K562 (cell line): ENCODE results near the gene MYOZ2. TPM values are rescaled to one million over a fixed set of nuclear protein-coding genes. Genes with fewer than 3 reads are reported as not detected.
A peak's percentile ranks its signal among the peaks of the same experiment; 100 is the strongest.

ENCODE experiments used
- ATAC-seq: fragments of 200-7000 bp; cut with Tn5 transposase; 3 replicates; pipeline ENCODE4 v1.9.1; 2020; ENCODE audit warnings: moderate library complexity
- BruUV-seq: library from RNA; stranded (reverse); fragments of 400-500 nt; replicated peaks from 2 replicates; lab custom pipeline; 2021; lab: Mats Ljungman, UMichigan
- CTCF ChIA-PET: fragments of 300-600 bp; formaldehyde crosslinking; extraction: SDS; loops from one replicate; lab custom pipeline; 2021; ENCODE audit warnings: low intra/inter-chr PET ratio; lab: Yijun Ruan, JAX
- POLR2A ChIA-PET: fragments of 300-600, 350-650 bp; sonication (Branson Sonifier 250); formaldehyde crosslinking; extraction: SDS; loops from one replicate; lab custom pipeline; 2021; ENCODE audit warnings: antibody characterized with exemption, inconsistent platforms; lab: Yijun Ruan, JAX
- DNase-seq, 4 experiments: peaks; one replicate each; pipeline versions ENCODE4 v3.0.0 to v3.0.0-alpha.2; 2011 to 2018; ENCODE audit warnings: low spot score in 3 of 4, mixed read lengths in 3 of 4; ENCODE audit errors: extremely low read depth in 1 of 4
- FAIRE-seq: peaks from 2 replicates; lab custom pipeline; 2011; peaks lifted over from hg19 to GRCh38; lab: Jason Lieb, UNC
- H2AFZ ChIP-seq: 2 replicates; pipeline ENCODE4 v1.6.0; 2011; ENCODE audit warnings: low read depth, low read length, control low read depth, inconsistent platforms
- H3K27ac ChIP-seq: fragments of 200-600 bp; 3 replicates; pipeline ENCODE4 v1.8.0; 2011; ENCODE audit warnings: low read depth, mild to moderate bottlenecking, control low read depth, inconsistent platforms, low read length, moderate library complexity, mixed read lengths; ENCODE audit errors: extremely low read depth
- H3K27me3 ChIP-seq, 2 experiments: fragments of 300-600 bp in 1 of 2; 2 replicates in 1 of 2; 3 replicates in 1 of 2; pipeline versions ENCODE4 v1.6.0 to v1.8.0; 2011; ENCODE audit warnings: inconsistent platforms in 2 of 2, low read length in 2 of 2, mild to moderate bottlenecking in 1 of 2, mixed read lengths in 1 of 2, moderate library complexity in 1 of 2; ENCODE audit not compliant: control insufficient read depth in 2 of 2, insufficient read depth in 2 of 2
- H3K36me3 ChIP-seq: fragments of 300-600 bp; 3 replicates; pipeline ENCODE4 v1.8.0; 2011; ENCODE audit warnings: mild to moderate bottlenecking, low read length, inconsistent platforms; ENCODE audit not compliant: control insufficient read depth, insufficient read depth
- H3K4me1 ChIP-seq, 2 experiments: fragments of 200-600 bp in 1 of 2; replicated peaks in 1 of 2; 2 replicates in 1 of 2; 3 replicates in 1 of 2; pipeline versions ENCODE4 v1.5.1 to v1.8.0; 2011; ENCODE audit warnings: inconsistent platforms in 2 of 2, low read length in 2 of 2, mild to moderate bottlenecking in 1 of 2, mixed read lengths in 1 of 2, moderate library complexity in 1 of 2; ENCODE audit not compliant: control insufficient read depth in 2 of 2, insufficient read depth in 2 of 2
- H3K4me2 ChIP-seq: 2 replicates; pipeline ENCODE4 v1.6.1; 2011; ENCODE audit warnings: low read length, control low read depth, inconsistent platforms, mixed read lengths; ENCODE audit not compliant: insufficient read depth
- H3K4me3 ChIP-seq: fragments of 200-600 bp; sonication (generic), shearing (Covaris generic); 2 replicates; pipeline ENCODE4 v1.5.1; 2016; ENCODE audit warnings: control low read depth, inconsistent platforms
- H3K79me2 ChIP-seq: fragments of 200-600 bp; 3 replicates; pipeline ENCODE4 v1.8.0; 2011; ENCODE audit warnings: low read length, inconsistent platforms; ENCODE audit not compliant: control insufficient read depth, insufficient read depth
- H3K9ac ChIP-seq, 2 experiments: 2 replicates each; pipeline versions ENCODE4 v1.6.0 to v1.6.1; 2011; ENCODE audit warnings: low read depth in 2 of 2, low read length in 2 of 2, control low read depth in 1 of 2, inconsistent platforms in 1 of 2, mild to moderate bottlenecking in 1 of 2, mixed read lengths in 1 of 2; ENCODE audit not compliant: insufficient read depth in 1 of 2
- H3K9me1 ChIP-seq: one replicate; pipeline ENCODE4 v1.6.0; 2011; ENCODE audit warnings: inconsistent platforms, mild to moderate bottlenecking, low read length, moderate library complexity; ENCODE audit not compliant: control insufficient read depth, insufficient read depth
- H3K9me3 ChIP-seq: replicated peaks from 2 replicates; pipeline ENCODE4 v1.5.1; 2011; ENCODE audit warnings: low read depth, low read length, inconsistent platforms; ENCODE audit not compliant: control insufficient read depth, insufficient read depth
- H4K20me1 ChIP-seq: replicated peaks from 2 replicates; pipeline ENCODE4 v1.6.1; 2011; ENCODE audit warnings: low read length, inconsistent platforms, mixed read lengths; ENCODE audit not compliant: control insufficient read depth, insufficient read depth
- BCOR ChIP-seq: fragments of 450-650 bp; IDR thresholded peaks from 2 replicates; pipeline ENCODE4 v1.6.1; 2016
- ELF4 ChIP-seq: fragments of 450-650 bp; formaldehyde crosslinking; IDR thresholded peaks from 2 replicates; pipeline ENCODE4 v1.4.0; 2022; ENCODE audit warnings: missing genetic modification characterization
- ETV6 ChIP-seq, 3 experiments: fragments of 150-350 bp in 1 of 3; sonication (generic) in 1 of 3; formaldehyde crosslinking in 1 of 3; IDR thresholded peaks; 2 replicates each; pipeline versions ENCODE4 v1.6.1 to v1.8.0; 2014 to 2022; ENCODE audit warnings: borderline replicate concordance in 2 of 3, low read depth in 2 of 3, antibody characterized with exemption in 1 of 3, low read length in 1 of 3, mild to moderate bottlenecking in 1 of 3, missing genetic modification reagents in 1 of 3
- FUS ChIP-seq: fragments of 200-400 bp; formaldehyde crosslinking; optimal IDR thresholded peaks from 2 replicates; pipeline ENCODE3; 2017; ENCODE audit warnings: low read depth, low read length
- GATA2 ChIP-seq: sonication (generic); formaldehyde crosslinking; IDR thresholded peaks from 2 replicates; pipeline ENCODE4 v1.4.0; 2020; ENCODE audit warnings: mild to moderate bottlenecking, missing genetic modification reagents
- POU5F1 ChIP-seq: fragments of 150-350 bp; IDR thresholded peaks from 2 replicates; pipeline ENCODE4 v1.6.1; 2014; ENCODE audit warnings: borderline replicate concordance, low read length, low read depth, mild to moderate bottlenecking; ENCODE audit not compliant: partially characterized antibody
- SIN3A ChIP-seq, 2 experiments: fragments of 150-350 bp in 1 of 2; IDR thresholded peaks; 2 replicates each; pipeline ENCODE4 v1.6.1; 2011 to 2016; ENCODE audit warnings: borderline replicate concordance in 2 of 2, low read depth in 2 of 2, low read length in 2 of 2, mild to moderate bottlenecking in 2 of 2, moderate library complexity in 2 of 2; ENCODE audit not compliant: control insufficient read depth in 1 of 2
- SMARCA4 ChIP-seq: fragments of 450-650 bp; IDR thresholded peaks from 2 replicates; pipeline ENCODE4 v1.6.1; 2016
- SPI1 ChIP-seq: IDR thresholded peaks from 2 replicates; pipeline ENCODE4 v1.6.1; 2011; ENCODE audit warnings: low read depth, low read length, control low read depth, borderline replicate concordance
- ZNF347 ChIP-seq: fragments of 450-650 bp; formaldehyde crosslinking; IDR thresholded peaks from 2 replicates; pipeline ENCODE4 v1.4.0; 2020; ENCODE audit warnings: low read depth, mild to moderate bottlenecking, moderate library complexity
- ZNF445 ChIP-seq: fragments of 250-450 bp; sonication (Bioruptor Pico); IDR thresholded peaks from 2 replicates; pipeline ENCODE4 v1.4.0; 2020; ENCODE audit warnings: low read depth, mild to moderate bottlenecking, moderate library complexity
- WGBS: fragments of 100-300 bp; shearing (Covaris generic); methylation state at CpG from one replicate; pipeline ENCODE4 v1.1.6; 2016; ENCODE audit warnings: low coverage, mixed read lengths; ENCODE audit not compliant: insufficient coverage; ENCODE audit errors: missing lambda C conversion rate; 5-methylcytosine and 5-hydroxymethylcytosine counted together
- in situ Hi-C: fragments of 300-500 bp; cut with MboI; formaldehyde crosslinking; loops from 4 replicates; pipeline ENCODE4 v1.15.0; 2018; ENCODE audit warnings: inconsistent platforms, mixed read lengths
- intact Hi-C: fragments of 100-400 bp; cut with micrococcal nuclease; formaldehyde crosslinking; loops from 2 replicates; pipeline ENCODE4 v1.14.2; 2022
- polyA plus RNA-seq, 8 experiments: library from polyadenylated mRNA; depleted of rRNA in 4 of 8; stranded (reverse) in 5 of 8; unstranded in 3 of 8; fragments of >200 nt; fragmentation: Nextera tagmentation in 2 of 8; fragmentation: Illumina TruSeq in 1 of 8; extraction: Ambion mirVana in 2 of 8; extraction: Trizol in 1 of 8; gene quantifications; 2 replicates each; pipeline versions ENCODE4 v1.2.1 to v1.2.3, GENCODE V29; 2011 to 2014; ENCODE audit warnings: inconsistent platforms in 1 of 8, missing spikeins in 1 of 8
- total RNA-seq, 7 experiments: library from RNA; depleted of rRNA in 6 of 7; stranded (reverse); fragments of >200 nt in 6 of 7; fragmentation: Illumina TruSeq in 2 of 7; extraction: Trizol in 2 of 7; gene quantifications; 2 replicates each; pipeline versions ENCODE4 v1.2.1 to v1.2.3, GENCODE V29; 2011 to 2021; ENCODE audit warnings: low replicate concordance in 1 of 7
- TF ChIP-seq, protein P1 (sequence below): fragments of 250-450 bp; sonication (Bioruptor Pico); IDR thresholded peaks from 2 replicates; pipeline ENCODE4 v1.5.0; 2021; ENCODE audit warnings: mild to moderate bottlenecking, moderate library complexity
- TF ChIP-seq, protein P2 (sequence below), 2 experiments: fragments of 200-800 bp in 1 of 2; sonication (Bioruptor generic) in 1 of 2; sonication (generic) in 1 of 2; formaldehyde crosslinking in 1 of 2; IDR thresholded peaks in 1 of 2; conservative IDR thresholded peaks in 1 of 2; 2 replicates each; pipeline versions ENCODE4 v1.5.0 to v1.6.1; 2016 to 2020; ENCODE audit warnings: missing compliant biosample characterization in 1 of 2, missing genetic modification characterization in 1 of 2, missing genetic modification reagents in 1 of 2

MYOZ2 gene
- total and polyA plus RNA-seq, 9 of the 15 experiments (the other 6 are each of a cell fraction or from before 2014, with no cell fraction given) = not detected

DNA sequence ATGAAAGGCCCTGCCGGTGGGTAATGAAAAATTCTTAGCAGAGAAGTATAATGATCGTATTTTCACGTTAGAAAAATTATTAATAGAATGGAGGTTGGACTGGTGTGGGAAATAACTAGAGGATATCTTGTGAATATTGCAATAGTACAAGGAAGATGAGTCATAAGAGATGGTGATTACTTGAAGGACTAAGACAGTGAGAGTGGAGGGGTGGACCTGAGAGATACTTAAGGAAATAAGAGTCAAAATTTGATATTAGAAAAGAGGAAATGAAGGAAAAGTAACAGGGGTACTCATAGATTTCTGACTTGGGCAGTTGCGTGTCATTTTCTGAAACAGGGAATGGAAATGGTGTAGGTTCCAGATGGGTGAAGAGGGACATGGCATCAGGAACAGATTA is 75.1 kb downstream of the MYOZ2 start (continued):
- peak; percentile 21; the same call in 1 of the 2 replicates for TF ChIP-seq SMARCA4

DNA sequence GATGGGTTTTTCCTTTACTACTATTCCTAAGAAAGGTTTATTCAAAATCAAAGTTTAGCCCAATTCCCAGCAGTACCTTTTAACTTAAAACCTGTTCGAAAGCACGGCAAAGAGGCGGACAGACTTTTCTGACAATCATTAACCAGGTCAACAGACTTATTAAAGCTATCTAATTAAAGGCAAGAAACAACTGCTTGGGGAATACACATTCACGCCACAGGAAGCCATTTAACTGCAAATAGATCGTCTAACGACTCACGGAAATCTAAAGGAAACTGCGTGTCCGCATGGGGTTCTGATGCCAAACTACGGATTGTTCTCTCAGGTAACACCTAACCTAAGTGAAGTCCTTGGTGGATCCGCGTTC is 76.2 kb downstream of the MYOZ2 start:
- Histone ChIP-seq H3K36me3 (no peaks in the 10 kb centered on the region), H3K9me1 (no peaks in the 10 kb centered on the region), H3K79me2 (peaks cover 22% of the 10 kb centered on the region), H2AFZ (peak overlapping the region; percentile 96), H3K27me3 (no peaks in the 10 kb centered on the region), H3K4me3 (peak overlapping the region; percentile 72), H3K9ac (peak overlapping the region; percentile 86 to 96), H3K9me3 (no peaks in the 10 kb centered on the region), H3K4me1 (peaks cover 4 to 14% of the 10 kb centered on the region in 2 experiments; a peak in 4 of 5 replicates), H3K27ac (peak overlapping the region; percentile 87), H3K4me2 (peak overlapping the region; percentile 87), H4K20me1 (no peaks in the 10 kb centered on the region)
- no peak for FAIRE-seq
- intact Hi-C loops (loop anchor here (1.0 to 5.0 kb wide), 3 partner anchors 74 to 240 kb away; no protein-coding TSS in a partner anchor), in situ Hi-C loops (no loop called here)
- ChIA-PET POLR2A (interaction anchor here (0.8 to 2.2 kb wide), 4 partner anchors 10 to 88 kb away, joined by 3 to 13 read pairs (median 9); a partner anchor contains a TSS), CTCF (no interaction called here)
- 2% methylated on average over 12 of the region's 12 CpGs for WGBS
- no peak for DNase-seq
- no peak for ATAC-seq
- BruUV-seq = TSS peak; percentile 91
- TF ChIP-seq SPI1 (no peak), ZNF445 (CRISPR knock-in tag) (no peak), FUS (no peak), ETV6 (IDR thresholded peaks at IDR 0.05; ENCODE audit: borderline replicate concordance in 1 of 2, low read depth in 2 of 2, low read length in 1 of 2) (no peak), ETV6 (CRISPR knock-in tag; IDR thresholded peaks at IDR 0.05; ENCODE audit: borderline replicate concordance) (no peak), BCOR (0 out of 2 replicates have a peak, but pooled peaks have one; percentile 40), GATA2 (no peak), ELF4 (CRISPR knock-in tag) (no peak), ZNF347 (CRISPR knock-in tag) (no peak), SIN3A (IDR thresholded peaks at IDR 0.05; ENCODE audit: borderline replicate concordance in 2 of 2, control insufficient read depth in 1 of 2, low read depth in 2 of 2, low read length in 2 of 2) (no peak), POU5F1 (no peak)
- TF ChIP-seq, protein P1, sequence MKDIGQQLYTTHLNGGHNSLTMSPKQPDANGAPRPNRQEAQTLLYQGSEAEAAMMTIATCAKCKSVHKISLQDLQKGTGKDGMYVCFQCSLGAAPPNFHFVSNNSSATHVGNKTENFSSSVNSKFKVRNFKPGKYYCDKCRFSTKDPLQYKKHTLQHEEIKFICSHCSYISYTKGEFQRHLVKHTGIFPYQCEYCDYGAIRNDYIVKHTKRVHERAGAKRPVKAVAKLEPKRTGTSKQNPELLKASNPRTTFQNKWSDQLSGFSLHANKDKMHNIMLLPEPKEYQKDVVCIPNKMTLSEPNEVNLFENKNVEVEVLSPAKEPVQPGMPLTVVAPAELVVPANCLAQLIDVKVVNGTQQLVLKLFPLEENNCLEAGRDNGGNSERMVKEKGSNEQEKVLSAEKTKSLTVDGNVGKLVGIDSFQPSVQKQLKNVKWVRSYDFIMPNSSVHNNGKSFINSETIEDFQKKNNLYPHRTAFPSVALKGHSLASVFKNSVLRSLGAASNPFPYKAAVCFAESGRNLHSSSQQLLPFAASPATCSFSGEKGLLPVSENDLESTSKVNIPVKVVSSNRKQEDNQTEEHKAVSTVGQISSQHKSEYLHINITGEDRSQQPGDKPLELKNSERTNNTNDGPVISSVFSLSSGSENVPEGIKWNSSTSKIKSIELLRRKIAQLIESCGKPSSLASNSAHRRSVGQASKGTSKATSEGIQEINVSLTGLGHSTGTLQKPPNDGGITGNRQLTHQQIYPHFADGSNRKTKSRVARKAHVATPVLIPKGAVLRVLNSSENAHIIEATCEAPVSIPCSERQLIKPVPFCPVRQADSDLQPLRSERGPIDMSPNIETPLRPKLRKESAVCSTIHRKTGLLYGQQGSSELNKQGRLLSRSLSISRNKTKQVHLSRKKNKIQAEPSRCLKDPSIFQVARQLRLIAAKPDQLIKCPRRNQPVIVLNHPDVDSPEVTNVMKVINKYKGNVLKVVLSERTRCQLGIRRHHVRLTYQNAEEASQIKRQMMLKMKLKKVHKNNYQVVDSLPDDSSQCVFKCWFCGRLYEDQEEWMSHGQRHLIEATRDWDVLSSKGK (CRISPR knock-in tag) = no peak
- TF ChIP-seq, protein P2, sequence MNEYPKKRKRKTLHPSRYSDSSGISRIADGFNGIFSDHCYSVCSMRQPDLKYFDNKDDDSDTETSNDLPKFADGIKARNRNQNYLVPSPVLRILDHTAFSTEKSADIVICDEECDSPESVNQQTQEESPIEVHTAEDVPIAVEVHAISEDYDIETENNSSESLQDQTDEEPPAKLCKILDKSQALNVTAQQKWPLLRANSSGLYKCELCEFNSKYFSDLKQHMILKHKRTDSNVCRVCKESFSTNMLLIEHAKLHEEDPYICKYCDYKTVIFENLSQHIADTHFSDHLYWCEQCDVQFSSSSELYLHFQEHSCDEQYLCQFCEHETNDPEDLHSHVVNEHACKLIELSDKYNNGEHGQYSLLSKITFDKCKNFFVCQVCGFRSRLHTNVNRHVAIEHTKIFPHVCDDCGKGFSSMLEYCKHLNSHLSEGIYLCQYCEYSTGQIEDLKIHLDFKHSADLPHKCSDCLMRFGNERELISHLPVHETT (CRISPR knock-in tag; conservative IDR thresholded peaks at IDR 0.05 in 1 of 2, IDR thresholded peaks at IDR 0.05 in 1 of 2) = no peak
